OCI-LY7 (cell line): Measurements from ENCODE around the gene NOL4L.

Experiments
- CTCF ChIP-seq: fragments of 200-600 bp; sonication (generic); conservative IDR thresholded peaks from 2 replicates; pipeline ENCODE4 v1.5.1; 2014; ENCODE audit warnings: mild to moderate bottlenecking, antibody characterized with exemption, low read length, moderate library complexity, mixed read lengths
- EZH2phosphoT487 ChIP-seq: fragments of 200-600 bp; sonication (generic); IDR thresholded peaks from 2 replicates; pipeline ENCODE4 v1.6.1; 2018; ENCODE audit warnings: low read depth, borderline replicate concordance, mild to moderate bottlenecking, mixed run types, antibody characterized with exemption, low read length, moderate library complexity, mixed read lengths

- TF ChIP-seq CTCF = peak; percentile 52; the same call in 1 of the 2 replicates
- TF ChIP-seq EZH2phosphoT487 = no peak
These were observed 147.6 kb downstream of the NOL4L start for GRCh38 chr20:32437391-32438074.
